Type B pancreatic cell (in vitro differentiated cells): ENCODE results near the gene SLC35F6. TPM values are rescaled to one million over a fixed set of nuclear protein-coding genes. Genes with fewer than 3 reads are reported as not detected.

Source experiments
- DNase-seq: peaks from one replicate; pipeline ENCODE4 v3.0.0; 2021; ENCODE audit warnings: mixed read lengths; ENCODE audit not compliant: unreplicated experiment; ENCODE audit errors: extremely low spot score
- H3K27ac Mint-ChIP-seq: 2 replicates; pipeline ENCODE4 v1.8.0; 2021; ENCODE audit warnings: mild to moderate bottlenecking, mixed read lengths
- H3K27me3 Mint-ChIP-seq: 2 replicates; pipeline ENCODE4 v1.8.0; 2021; ENCODE audit warnings: mixed read lengths
- H3K36me3 Mint-ChIP-seq: 2 replicates; pipeline ENCODE4 v1.8.0; 2021; ENCODE audit warnings: mixed read lengths
- H3K4me1 Mint-ChIP-seq: one replicate; pipeline ENCODE4 v1.8.0; 2021; ENCODE audit warnings: mixed read lengths; ENCODE audit not compliant: unreplicated experiment
- H3K4me3 Mint-ChIP-seq: 2 replicates; pipeline ENCODE4 v1.8.0; 2021; ENCODE audit warnings: mild to moderate bottlenecking, mixed read lengths
- H3K9me3 Mint-ChIP-seq: 2 replicates; pipeline ENCODE4 v1.8.0; 2021; ENCODE audit warnings: mixed read lengths
- total RNA-seq: library from RNA; stranded (reverse); gene quantifications from 2 replicates; pipeline ENCODE4 v1.2.1, GENCODE V29; 2021; ENCODE audit warnings: low replicate concordance
- TF ChIP-seq, protein P1 (sequence below): fragments of 200-600 bp; sonication (generic); conservative IDR thresholded peaks from 2 replicates; pipeline ENCODE4 v1.5.0; 2021; ENCODE audit warnings: antibody characterized with exemption, mild to moderate bottlenecking

Gene SLC35F6
- total RNA-seq, 1 donor from 2014 or later: 28.5 TPM

DNA sequence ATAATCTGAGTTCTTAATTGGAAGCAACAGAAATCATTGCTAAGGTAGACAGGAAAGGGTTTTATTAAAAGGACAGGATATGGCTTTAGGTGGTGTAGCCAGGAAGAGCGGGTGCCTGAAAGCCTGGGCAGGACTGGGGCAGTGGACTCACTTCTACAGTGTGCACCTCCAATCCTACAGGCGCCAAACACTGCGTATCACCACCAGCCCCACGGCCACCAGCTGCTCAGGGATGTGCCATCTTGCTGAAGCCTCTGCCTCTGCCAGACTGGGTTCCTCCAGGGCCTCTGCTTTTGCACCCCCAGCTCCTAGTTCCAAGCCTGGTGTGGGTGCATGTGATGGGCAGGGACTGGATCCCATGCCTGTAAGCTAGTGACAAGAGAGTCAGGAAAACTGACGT lies 54.2 kb downstream of the SLC35F6 start:
- DNase-seq: no peak
- TF ChIP-seq, protein P1, sequence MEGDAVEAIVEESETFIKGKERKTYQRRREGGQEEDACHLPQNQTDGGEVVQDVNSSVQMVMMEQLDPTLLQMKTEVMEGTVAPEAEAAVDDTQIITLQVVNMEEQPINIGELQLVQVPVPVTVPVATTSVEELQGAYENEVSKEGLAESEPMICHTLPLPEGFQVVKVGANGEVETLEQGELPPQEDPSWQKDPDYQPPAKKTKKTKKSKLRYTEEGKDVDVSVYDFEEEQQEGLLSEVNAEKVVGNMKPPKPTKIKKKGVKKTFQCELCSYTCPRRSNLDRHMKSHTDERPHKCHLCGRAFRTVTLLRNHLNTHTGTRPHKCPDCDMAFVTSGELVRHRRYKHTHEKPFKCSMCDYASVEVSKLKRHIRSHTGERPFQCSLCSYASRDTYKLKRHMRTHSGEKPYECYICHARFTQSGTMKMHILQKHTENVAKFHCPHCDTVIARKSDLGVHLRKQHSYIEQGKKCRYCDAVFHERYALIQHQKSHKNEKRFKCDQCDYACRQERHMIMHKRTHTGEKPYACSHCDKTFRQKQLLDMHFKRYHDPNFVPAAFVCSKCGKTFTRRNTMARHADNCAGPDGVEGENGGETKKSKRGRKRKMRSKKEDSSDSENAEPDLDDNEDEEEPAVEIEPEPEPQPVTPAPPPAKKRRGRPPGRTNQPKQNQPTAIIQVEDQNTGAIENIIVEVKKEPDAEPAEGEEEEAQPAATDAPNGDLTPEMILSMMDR: no peak
- no peaks in the 10 kb centered on the region for H3K9me3 Mint-ChIP-seq
- no peak overlapping the region for H3K4me3 Mint-ChIP-seq
- H3K36me3 Mint-ChIP-seq: no peaks in the 10 kb centered on the region
- peaks cover 26% of the 10 kb centered on the region for H3K27me3 Mint-ChIP-seq
- H3K27ac Mint-ChIP-seq: no peak overlapping the region
- H3K4me1 Mint-ChIP-seq: no peaks in the 10 kb centered on the region

DNA sequence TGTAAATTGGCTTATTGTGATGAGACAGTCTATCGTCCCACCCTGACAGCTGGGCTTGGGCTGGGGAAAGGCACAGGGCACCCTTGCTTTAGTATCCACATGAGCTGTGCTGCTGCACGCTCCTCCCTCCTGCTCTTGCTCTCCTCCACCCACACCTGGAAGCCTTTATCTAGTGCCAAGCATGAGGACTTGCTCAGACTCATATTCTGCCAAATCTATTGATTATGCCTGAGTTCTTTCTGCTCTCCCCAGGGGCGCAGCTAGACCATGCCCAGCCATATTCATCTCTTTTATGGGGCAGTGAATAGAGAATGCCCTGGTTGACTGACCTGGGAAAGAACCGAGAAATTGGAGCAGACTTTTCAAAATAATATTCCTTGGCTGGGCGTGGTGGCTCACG lies 54.9 kb downstream of the SLC35F6 start:
- H3K4me3 Mint-ChIP-seq: no peak overlapping the region
- no peak overlapping the region for H3K27ac Mint-ChIP-seq
- H3K27me3 Mint-ChIP-seq: peaks cover 26% of the 10 kb centered on the region
- DNase-seq: no peak
- TF ChIP-seq, protein P1: no peak
- H3K9me3 Mint-ChIP-seq: no peaks in the 10 kb centered on the region
- H3K4me1 Mint-ChIP-seq: no peaks in the 10 kb centered on the region
- no peaks in the 10 kb centered on the region for H3K36me3 Mint-ChIP-seq

GRCh38 chr2:26820932-26821331 lies 56.8 kb downstream of the SLC35F6 start:
- Mint-ChIP-seq H3K27ac (no peak overlapping the region), H3K36me3 (no peaks in the 10 kb centered on the region), H3K27me3 (peaks cover 29% of the 10 kb centered on the region), H3K4me1 (no peaks in the 10 kb centered on the region), H3K9me3 (no peaks in the 10 kb centered on the region), H3K4me3 (no peak overlapping the region)
- TF ChIP-seq, protein P1: no peak
- DNase-seq: no peak

GRCh38 chr2:26822877-26823276 lies 58.8 kb downstream of the SLC35F6 start:
- H3K36me3 Mint-ChIP-seq: no peaks in the 10 kb centered on the region

More at GRCh38 chr2:26822877-26823276, 58.8 kb downstream of the SLC35F6 start:
- H3K4me1 Mint-ChIP-seq: no peaks in the 10 kb centered on the region
- no peak for DNase-seq
- H3K4me3 Mint-ChIP-seq: no peak overlapping the region
- H3K27ac Mint-ChIP-seq: no peak overlapping the region
- H3K27me3 Mint-ChIP-seq: peaks cover 18% of the 10 kb centered on the region
- H3K9me3 Mint-ChIP-seq: no peaks in the 10 kb centered on the region
- TF ChIP-seq, protein P1: no peak

Other genes with a start within 250 kb of the SLC35F6 start
- not detected in 2 replicates for gene CIB4, start 122.9 kb upstream of the SLC35F6 start, total RNA-seq
- gene KCNK3, start 71.6 kb upstream of the SLC35F6 start, total RNA-seq: 2.7 and 7.7 TPM in 2 replicates
- 9.0 and 24.7 TPM in 2 replicates for gene CENPA, start 21.8 kb downstream of the SLC35F6 start, total RNA-seq
- 8.5 and 51.1 TPM in 2 replicates for gene DPYSL5, start 83.8 kb downstream of the SLC35F6 start, total RNA-seq
- gene MAPRE3, start 206.4 kb downstream of the SLC35F6 start, total RNA-seq: 13.5 and 14.4 TPM in 2 replicates